HepG2 (cell line): ENCODE measurements around the gene RPS19. TPM values are rescaled to one million over a fixed set of nuclear protein-coding genes. Genes with fewer than 3 reads are reported as not detected.

Source experiments
- ATAC-seq: fragments of 200-7000 bp; cut with Tn5 transposase; 3 replicates; pipeline ENCODE4 v1.9.1; 2020; ENCODE audit warnings: mild to moderate bottlenecking, moderate library complexity
- BruUV-seq: library from RNA; stranded (reverse); fragments of 400-500 nt; replicated peaks from 2 replicates; lab custom pipeline; 2021; lab: Mats Ljungman, UMichigan
- CTCF ChIA-PET: fragments of 300-600 bp; formaldehyde crosslinking; extraction: SDS; loops from one replicate; lab custom pipeline; 2021; ENCODE audit warnings: low total read pairs, inconsistent platforms, low intra/inter-chr PET ratio; lab: Yijun Ruan, JAX
- POLR2A ChIA-PET: fragments of 350-600 bp; sonication (Branson Sonifier 250); formaldehyde crosslinking; loops from one replicate; lab custom pipeline; 2020; ENCODE audit warnings: antibody characterized with exemption, inconsistent platforms; lab: Yijun Ruan, JAX
- DNase-seq: peaks from one replicate; pipeline ENCODE4 v3.0.0-alpha.2; 2015; ENCODE audit warnings: low spot score
- FAIRE-seq: peaks from 3 replicates; lab custom pipeline; 2011; peaks lifted over from hg19 to GRCh38; lab: Jason Lieb, UNC
- H2AFZ ChIP-seq: one replicate; pipeline ENCODE4 v1.6.1; 2011; ENCODE audit warnings: low read length, inconsistent platforms
- H3K27ac ChIP-seq: fragments of 300-600 bp; 3 replicates; pipeline ENCODE4 v1.8.0; 2011; ENCODE audit warnings: mixed run types, mild to moderate bottlenecking, mixed read lengths, low read length, inconsistent platforms; ENCODE audit not compliant: insufficient read depth; ENCODE audit errors: extremely low read length
- H3K27me3 ChIP-seq, 2 experiments: fragments of 200-600 bp in 1 of 2; 2 replicates in 1 of 2; 3 replicates in 1 of 2; pipeline versions ENCODE4 v1.6.0 to v1.8.0; 2011; ENCODE audit warnings: low read length in 2 of 2, mild to moderate bottlenecking in 2 of 2, moderate library complexity in 2 of 2, inconsistent platforms in 1 of 2; ENCODE audit not compliant: insufficient read depth in 2 of 2, control insufficient read depth in 1 of 2
- H3K36me3 ChIP-seq, 2 experiments: fragments of 200-600 bp in 1 of 2; replicated peaks in 1 of 2; 2 replicates in 1 of 2; 3 replicates in 1 of 2; pipeline versions ENCODE4 v1.5.1 to v1.8.0; 2011; ENCODE audit warnings: low read length in 2 of 2, inconsistent platforms in 1 of 2; ENCODE audit not compliant: insufficient read depth in 2 of 2, control insufficient read depth in 1 of 2
- H3K4me1 ChIP-seq: 2 replicates; pipeline ENCODE4 v1.5.1; 2012; ENCODE audit warnings: low read length, inconsistent platforms; ENCODE audit not compliant: insufficient read depth
- H3K4me2 ChIP-seq: 2 replicates; pipeline ENCODE4 v1.6.0; 2011; ENCODE audit warnings: low read depth, low read length, inconsistent platforms
- H3K4me3 ChIP-seq, 3 experiments: fragments of 200-600 bp in 1 of 3; sonication (generic), shearing (Covaris generic) in 1 of 3; replicated peaks in 1 of 3; 2 replicates each; pipeline ENCODE4 v1.5.1; 2011 to 2016; ENCODE audit warnings: low read length in 3 of 3, inconsistent platforms in 2 of 3, low read depth in 2 of 3, mild to moderate bottlenecking in 2 of 3, control low read depth in 1 of 3, mixed read lengths in 1 of 3; ENCODE audit not compliant: insufficient read depth in 1 of 3
- H3K79me2 ChIP-seq: one replicate; pipeline ENCODE4 v1.6.1; 2011; ENCODE audit warnings: low read length, inconsistent platforms; ENCODE audit not compliant: insufficient read depth
- H3K9ac ChIP-seq: 2 replicates; pipeline ENCODE4 v1.6.0; 2011; ENCODE audit warnings: mild to moderate bottlenecking, low read depth, low read length, inconsistent platforms; ENCODE audit not compliant: insufficient read depth
- H3K9me3 ChIP-seq: 2 replicates; pipeline ENCODE4 v1.5.1; 2012; ENCODE audit warnings: mild to moderate bottlenecking, low read length
- H4K20me1 ChIP-seq: 2 replicates; pipeline ENCODE4 v1.6.0; 2011; ENCODE audit warnings: inconsistent platforms, mild to moderate bottlenecking, low read length, moderate library complexity; ENCODE audit not compliant: insufficient read depth
- ATRX ChIP-seq: sonication (generic); formaldehyde crosslinking; IDR thresholded peaks from 2 replicates; pipeline ENCODE4 v1.4.0; 2020; ENCODE audit warnings: missing genetic modification reagents, borderline replicate concordance
- HNF4A ChIP-seq: sonication (generic); formaldehyde crosslinking; IDR thresholded peaks from 2 replicates; pipeline ENCODE4 v1.4.0; 2020; ENCODE audit warnings: missing genetic modification reagents
- MNT ChIP-seq: fragments of 450-650 bp; IDR thresholded peaks from 2 replicates; pipeline ENCODE4 v1.6.1; 2016
- USF2 ChIP-seq, 2 experiments: sonication (generic) in 1 of 2; formaldehyde crosslinking in 1 of 2; IDR thresholded peaks; 2 replicates each; pipeline versions ENCODE4 v1.5.1 to v1.6.1; 2011 to 2020; ENCODE audit warnings: borderline replicate concordance in 1 of 2, low read depth in 1 of 2, low read length in 1 of 2, mild to moderate bottlenecking in 1 of 2, missing genetic modification reagents in 1 of 2, moderate library complexity in 1 of 2
- ZNF160 ChIP-seq: sonication (generic); formaldehyde crosslinking; IDR thresholded peaks from 2 replicates; pipeline ENCODE4 v1.8.0; 2022; ENCODE audit warnings: mild to moderate bottlenecking, inconsistent platforms, missing genetic modification reagents
- WGBS: methylation state at CpG from one replicate; pipeline ENCODE4 v1.1.6; 2017; ENCODE audit warnings: low lambda C conversion rate; 5-methylcytosine and 5-hydroxymethylcytosine counted together
- in situ Hi-C: cut with HindIII; loops from 2 replicates; pipeline ENCODE4 v1.10.0; 2017; ENCODE audit warnings: low pct_unique_long_range_greater_than_20kb; ENCODE audit not compliant: extremely low pct_ligation_motif_present
- intact Hi-C: fragments of 100-400 bp; cut with micrococcal nuclease; formaldehyde crosslinking; loops from one replicate; pipeline ENCODE4 v1.10.0; 2022; ENCODE audit not compliant: unreplicated experiment
- polyA plus RNA-seq, 8 experiments: library from polyadenylated mRNA; depleted of rRNA in 3 of 8; stranded (reverse) in 7 of 8; unstranded in 1 of 8; fragments of >200 nt; fragmentation: Illumina TruSeq in 4 of 8; extraction: Trizol in 4 of 8; gene quantifications; 2 replicates each; pipeline versions ENCODE4 v1.2.1 to v1.2.3, GENCODE V29; 2011 to 2016; ENCODE audit warnings: low read depth in 4 of 8, missing spikeins in 1 of 8, mixed read lengths in 1 of 8; ENCODE audit not compliant: insufficient read depth in 1 of 8
- total RNA-seq, 5 experiments: library from RNA; depleted of rRNA; stranded (reverse); fragments of >200 nt; fragmentation: Illumina TruSeq; extraction: Trizol; gene quantifications; 2 replicates each; pipeline ENCODE4 v1.2.3, GENCODE V29; 2016; ENCODE audit warnings: low read depth in 1 of 5

RPS19 gene
- total and polyA plus RNA-seq, 2 of the 13 experiments (the other 11 are each of a cell fraction or from before 2014, with no cell fraction given), result 1,983 to 4,758 TPM

DNA sequence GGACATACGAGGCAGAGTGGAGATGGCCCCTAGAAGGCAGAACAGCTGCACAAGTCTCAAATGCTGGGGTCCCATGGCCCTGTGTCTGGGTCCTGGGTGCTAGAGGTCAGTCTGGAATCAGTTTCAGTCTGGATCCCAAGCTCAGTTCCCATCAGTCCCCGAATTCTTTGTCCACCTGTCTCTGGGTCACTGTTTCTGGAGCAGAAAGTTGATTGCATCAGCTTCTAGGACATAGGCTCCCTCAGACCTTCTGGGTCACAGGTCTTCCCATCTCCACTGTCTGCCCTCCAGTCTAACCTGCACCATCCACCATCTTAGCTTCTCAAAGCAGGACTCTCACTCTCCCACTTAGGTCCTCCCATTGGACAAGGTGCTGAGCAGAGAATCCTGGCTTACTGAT, 20.8 kb upstream of the RPS19 start:
- DNase-seq, result no peak
- no peak overlapping the region for H2AFZ ChIP-seq
- H4K20me1 ChIP-seq, result no peaks in the 10 kb centered on the region
- no peak overlapping the region for H3K4me3 ChIP-seq
- H3K9me3 ChIP-seq, result no peaks in the 10 kb centered on the region
- no peaks in the 10 kb centered on the region for H3K36me3 ChIP-seq
- H3K4me2 ChIP-seq, result no peak overlapping the region
- ATAC-seq, result no peak
- ChIA-PET POLR2A (no interaction called here), CTCF (no interaction called here)
- no peaks in the 10 kb centered on the region for H3K79me2 ChIP-seq
- no peak for FAIRE-seq
- BruUV-seq, result no TSS peak
- no peak overlapping the region for H3K9ac ChIP-seq
- in situ Hi-C loops (no loop called here), intact Hi-C loops (no loop called here)
- H3K4me1 ChIP-seq, result peaks cover 18% of the 10 kb centered on the region
- TF ChIP-seq HNF4A (CRISPR knock-in tag) (no peak), USF2 (IDR thresholded peaks at IDR 0.05; ENCODE audit: low read depth, low read length) (no peak), USF2 (CRISPR knock-in tag; IDR thresholded peaks at IDR 0.05; ENCODE audit: borderline replicate concordance) (no peak)
- H3K27ac ChIP-seq, result no peak overlapping the region
- 0% methylated on average over 2 of the region's 2 CpGs for WGBS
- H3K27me3 ChIP-seq, result peaks cover 4 to 33% of the 10 kb centered on the region in 2 experiments; a peak in 4 of 5 replicates

GRCh38 chr19:41843371-41843770, 16.7 kb upstream of the RPS19 start:
- BruUV-seq, result no TSS peak
- in situ Hi-C loops, result no loop called here
- no peak for FAIRE-seq
- Histone ChIP-seq H3K27ac (no peak overlapping the region), H3K9me3 (no peaks in the 10 kb centered on the region), H4K20me1 (no peaks in the 10 kb centered on the region), H3K4me1 (peaks cover 18% of the 10 kb centered on the region), H3K27me3 (peaks cover 1 to 11% of the 10 kb centered on the region in 2 experiments; a peak in 3 of 5 replicates), H3K4me2 (no peak overlapping the region), H3K4me3 (no peak overlapping the region), H3K79me2 (no peaks in the 10 kb centered on the region), H3K36me3 (no peaks in the 10 kb centered on the region), H3K9ac (no peak overlapping the region), H2AFZ (no peak overlapping the region)
- ChIA-PET POLR2A (interaction anchor here (1.5 kb wide), 1 partner anchor 16 kb away, joined by 4 read pairs; no protein-coding TSS in a partner anchor), CTCF (no interaction called here)
- WGBS, result 5% methylated on average over 7 of the region's 7 CpGs
- intact Hi-C loops, result no loop called here
- no peak for ATAC-seq
- DNase-seq, result no peak
- TF ChIP-seq MNT, result no peak
- TF ChIP-seq ATRX, result no peak
- no peak for TF ChIP-seq ZNF160 (CRISPR knock-in tag)
